Measurements from ENCODE around the gene OSER1.

DNA sequence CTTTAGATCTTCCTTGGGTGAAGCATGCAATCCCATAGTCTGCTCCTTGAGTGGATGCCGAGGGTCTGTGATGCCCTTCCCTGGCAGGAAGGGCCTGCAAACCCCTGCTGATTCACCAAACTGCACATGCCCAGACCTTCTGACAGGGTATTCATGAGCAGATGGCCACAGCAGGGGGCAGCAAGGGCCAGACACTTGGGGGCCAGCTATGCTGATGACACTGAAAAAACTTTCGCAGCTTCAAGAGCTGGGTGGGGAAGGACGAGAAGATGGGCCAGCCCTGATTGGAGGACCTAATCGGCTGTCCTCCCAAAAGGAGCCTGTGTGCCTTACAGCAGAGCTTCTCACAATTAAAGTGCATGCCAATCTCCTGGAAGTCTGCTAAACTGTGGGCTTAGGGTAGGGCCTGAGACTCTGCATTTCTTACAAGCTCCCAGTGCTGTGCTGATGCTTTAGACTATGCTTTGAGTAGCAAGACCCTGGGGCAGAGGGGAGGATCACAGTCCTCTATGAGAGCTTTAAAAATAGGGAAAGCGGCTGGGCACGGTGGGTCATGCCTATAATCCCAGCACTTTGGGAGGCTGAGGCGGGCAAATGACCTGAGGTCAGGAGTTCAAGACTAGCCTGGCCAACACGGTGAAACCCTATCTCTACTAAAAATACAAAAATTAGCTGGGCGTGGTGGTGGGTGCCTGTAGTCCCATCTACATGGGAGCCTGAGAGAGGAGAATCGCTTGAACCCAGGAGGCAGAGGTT lies 21.3 kb upstream of the OSER1 start:
- TF ChIP-seq, protein P1, sequence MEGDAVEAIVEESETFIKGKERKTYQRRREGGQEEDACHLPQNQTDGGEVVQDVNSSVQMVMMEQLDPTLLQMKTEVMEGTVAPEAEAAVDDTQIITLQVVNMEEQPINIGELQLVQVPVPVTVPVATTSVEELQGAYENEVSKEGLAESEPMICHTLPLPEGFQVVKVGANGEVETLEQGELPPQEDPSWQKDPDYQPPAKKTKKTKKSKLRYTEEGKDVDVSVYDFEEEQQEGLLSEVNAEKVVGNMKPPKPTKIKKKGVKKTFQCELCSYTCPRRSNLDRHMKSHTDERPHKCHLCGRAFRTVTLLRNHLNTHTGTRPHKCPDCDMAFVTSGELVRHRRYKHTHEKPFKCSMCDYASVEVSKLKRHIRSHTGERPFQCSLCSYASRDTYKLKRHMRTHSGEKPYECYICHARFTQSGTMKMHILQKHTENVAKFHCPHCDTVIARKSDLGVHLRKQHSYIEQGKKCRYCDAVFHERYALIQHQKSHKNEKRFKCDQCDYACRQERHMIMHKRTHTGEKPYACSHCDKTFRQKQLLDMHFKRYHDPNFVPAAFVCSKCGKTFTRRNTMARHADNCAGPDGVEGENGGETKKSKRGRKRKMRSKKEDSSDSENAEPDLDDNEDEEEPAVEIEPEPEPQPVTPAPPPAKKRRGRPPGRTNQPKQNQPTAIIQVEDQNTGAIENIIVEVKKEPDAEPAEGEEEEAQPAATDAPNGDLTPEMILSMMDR (conservative IDR thresholded peaks at IDR 0.05; ENCODE audit: low read length), result no peak; the same call in 1 of the 2 replicates
- TF ChIP-seq EZH2phosphoT487 (IDR thresholded peaks at IDR 0.05; ENCODE audit: borderline replicate concordance), result no peak

Measured in Loucy (cell line).